ENCODE data around the gene CALB2. TPM values are rescaled to one million over a fixed set of nuclear protein-coding genes. Genes with fewer than 3 reads are reported as not detected.

The CALB2 gene
- total RNA-seq, 1 donor from 2014 or later, result 0.96 TPM

GRCh38 chr16:71339236-71340171 is 19.0 kb upstream of the CALB2 start:
- DNase-seq (ENCODE audit: low spot score, unreplicated experiment), result no peak
- no peak overlapping the region for H3K27ac Mint-ChIP-seq

GRCh38 chr16:71340406-71340805 is 18.1 kb upstream of the CALB2 start:
- Mint-ChIP-seq H3K27me3 (peaks cover 31% of the 10 kb centered on the region), H3K27ac (no peak overlapping the region), H3K9me3 (ENCODE audit: low read depth) (peaks cover 6% of the 10 kb centered on the region), H3K4me3 (ENCODE audit: low read depth) (no peak overlapping the region), H3K4me1 (ENCODE audit: low read depth) (no peaks in the 10 kb centered on the region), H3K36me3 (ENCODE audit: insufficient read depth) (no peaks in the 10 kb centered on the region)
- DNase-seq (ENCODE audit: low spot score, unreplicated experiment), result no peak
- no peak for TF ChIP-seq CTCF (IDR thresholded peaks at IDR 0.05; ENCODE audit: unreplicated experiment)

More at GRCh38 chr16:71339236-71340171, 19.0 kb upstream of the CALB2 start:
- Mint-ChIP-seq H3K4me1 (ENCODE audit: low read depth) (no peaks in the 10 kb centered on the region), H3K27me3 (peaks cover 29% of the 10 kb centered on the region), H3K4me3 (ENCODE audit: low read depth) (no peak overlapping the region), H3K36me3 (ENCODE audit: insufficient read depth) (no peaks in the 10 kb centered on the region), H3K9me3 (ENCODE audit: low read depth) (peaks cover 6% of the 10 kb centered on the region)
- no peak for TF ChIP-seq CTCF (IDR thresholded peaks at IDR 0.05; ENCODE audit: unreplicated experiment)

- no peak overlapping the region for H3K4me3 Mint-ChIP-seq (ENCODE audit: low read depth)
- H3K27ac Mint-ChIP-seq, result no peak overlapping the region
- no peaks in the 10 kb centered on the region for H3K4me1 Mint-ChIP-seq (ENCODE audit: low read depth)
- peaks cover 32% of the 10 kb centered on the region for H3K27me3 Mint-ChIP-seq
- H3K9me3 Mint-ChIP-seq (ENCODE audit: low read depth), result no peaks in the 10 kb centered on the region
- TF ChIP-seq CTCF (IDR thresholded peaks at IDR 0.05; ENCODE audit: unreplicated experiment), result no peak
- DNase-seq (ENCODE audit: low spot score, unreplicated experiment), result no peak
- H3K36me3 Mint-ChIP-seq (ENCODE audit: insufficient read depth), result no peaks in the 10 kb centered on the region
These were observed 16.6 kb upstream of the CALB2 start for GRCh38 chr16:71341881-71342280.

- H3K27ac Mint-ChIP-seq, result no peak overlapping the region
- TF ChIP-seq CTCF (IDR thresholded peaks at IDR 0.05; ENCODE audit: unreplicated experiment), result no peak
- H3K36me3 Mint-ChIP-seq (ENCODE audit: insufficient read depth), result no peaks in the 10 kb centered on the region
- peaks cover 42% of the 10 kb centered on the region for H3K27me3 Mint-ChIP-seq
- DNase-seq (ENCODE audit: low spot score, unreplicated experiment), result no peak
- H3K4me1 Mint-ChIP-seq (ENCODE audit: low read depth), result no peaks in the 10 kb centered on the region
- H3K9me3 Mint-ChIP-seq (ENCODE audit: low read depth), result no peaks in the 10 kb centered on the region
- H3K4me3 Mint-ChIP-seq (ENCODE audit: low read depth), result no peak overlapping the region
These were observed 15.4 kb upstream of the CALB2 start for GRCh38 chr16:71343078-71343477.

GRCh38 chr16:71344315-71344905 is 14.1 kb upstream of the CALB2 start:
- H3K4me3 Mint-ChIP-seq (ENCODE audit: low read depth), result no peak overlapping the region
- TF ChIP-seq CTCF (IDR thresholded peaks at IDR 0.05; ENCODE audit: unreplicated experiment), result no peak
- H3K27me3 Mint-ChIP-seq, result peaks cover 43% of the 10 kb centered on the region
- no peaks in the 10 kb centered on the region for H3K36me3 Mint-ChIP-seq (ENCODE audit: insufficient read depth)
- H3K9me3 Mint-ChIP-seq (ENCODE audit: low read depth), result no peaks in the 10 kb centered on the region
- H3K4me1 Mint-ChIP-seq (ENCODE audit: low read depth), result no peaks in the 10 kb centered on the region
- no peak for DNase-seq (ENCODE audit: low spot score, unreplicated experiment)
- H3K27ac Mint-ChIP-seq, result no peak overlapping the region

All from progenitor cell of endocrine pancreas (in vitro differentiated cells).